HFF-Myc (cell line): ENCODE data around the gene NUP93.
"Not testable (repeated sequence)": the region's sequence is repeated elsewhere in the genome, so short reads cannot be mapped to it uniquely, and the experiment has no call there.

ENCODE experiments used
- DNase-seq: peaks from one replicate; pipeline ENCODE4 v3.0.0-alpha.2; 2011; ENCODE audit warnings: low read depth; ENCODE audit errors: extremely low read depth
- H3K4me3 ChIP-seq: replicated peaks from 2 replicates; pipeline ENCODE4 v1.5.1; 2011; ENCODE audit warnings: low read depth, mild to moderate bottlenecking, control low read depth, low read length
- CTCF ChIP-seq: IDR thresholded peaks from 2 replicates; pipeline ENCODE4 v1.5.1; 2012; ENCODE audit warnings: mild to moderate bottlenecking, low read depth, low read length, control low read depth; ENCODE audit errors: missing control alignments

The NUP93 gene

GRCh38 chr16:56728980-56729734, 772 bp upstream of the NUP93 start:
- DNase-seq: no peak
- TF ChIP-seq CTCF: no peak
- peak overlapping the region; percentile 99 for H3K4me3 ChIP-seq

- no peak for DNase-seq
- no peak overlapping the region for H3K4me3 ChIP-seq
- TF ChIP-seq CTCF: no peak
Observed at GRCh38 chr16:56732366-56732765, 2.4 kb downstream of the NUP93 start.

GRCh38 chr16:56732832-56733231, 2.9 kb downstream of the NUP93 start:
- TF ChIP-seq CTCF: no peak
- DNase-seq: no peak
- no peak overlapping the region for H3K4me3 ChIP-seq

- H3K4me3 ChIP-seq: no peak overlapping the region
- no peak for TF ChIP-seq CTCF
- DNase-seq: no peak
Observed at GRCh38 chr16:56734429-56734828, 4.5 kb downstream of the NUP93 start.

- no peak for TF ChIP-seq CTCF
- no peak overlapping the region for H3K4me3 ChIP-seq
- no peak for DNase-seq
Observed at GRCh38 chr16:56736476-56736875, 6.5 kb downstream of the NUP93 start.

- DNase-seq: no peak
- H3K4me3 ChIP-seq: no peak overlapping the region
- no peak for TF ChIP-seq CTCF
Observed at GRCh38 chr16:56737539-56737938, 7.6 kb downstream of the NUP93 start.

GRCh38 chr16:56738221-56738620, 8.3 kb downstream of the NUP93 start:
- no peak overlapping the region for H3K4me3 ChIP-seq
- no peak for DNase-seq
- TF ChIP-seq CTCF: no peak

GRCh38 chr16:56739378-56739777, 9.4 kb downstream of the NUP93 start:
- H3K4me3 ChIP-seq, DNase-seq: not testable (repeated sequence)
